Right forelimb (tissue), 1 donor: ENCODE results near the gene SRRM3.
"Not testable (repeated sequence)": the region's sequence is repeated elsewhere in the genome, so short reads cannot be mapped to it uniquely, and the experiment has no call there.

Experiments
- DNase-seq: peaks from one replicate; pipeline ENCODE4 v3.0.0-alpha.2; 2018

The SRRM3 gene

GRCh38 chr7:76189276-76189675 lies 12.4 kb upstream of the SRRM3 start:
- DNase-seq: no peak

- no peak for DNase-seq
Measured at GRCh38 chr7:76191783-76192240, 9.9 kb upstream of the SRRM3 start.

GRCh38 chr7:76193466-76193865 lies 8.2 kb upstream of the SRRM3 start:
- DNase-seq: no peak

GRCh38 chr7:76193883-76194282 lies 7.8 kb upstream of the SRRM3 start:
- DNase-seq: no peak

- no peak for DNase-seq
Measured at GRCh38 chr7:76196786-76197185, 4.9 kb upstream of the SRRM3 start.

- no peak for DNase-seq
Measured at GRCh38 chr7:76198202-76198601, 3.5 kb upstream of the SRRM3 start.

- no peak for DNase-seq
Measured at GRCh38 chr7:76202666-76203030, 952 bp downstream of the SRRM3 start.

- no peak for DNase-seq
Measured at GRCh38 chr7:76204147-76204546, 2.5 kb downstream of the SRRM3 start.

- no peak for DNase-seq
Measured at GRCh38 chr7:76206633-76207032, 4.9 kb downstream of the SRRM3 start.

GRCh38 chr7:76209310-76209709 lies 7.6 kb downstream of the SRRM3 start:
- DNase-seq: no peak

- DNase-seq: no peak
Measured at GRCh38 chr7:76211216-76211615, 9.5 kb downstream of the SRRM3 start.

- DNase-seq: not testable (repeated sequence)
Measured at GRCh38 chr7:76215349-76215748, 13.7 kb downstream of the SRRM3 start.

GRCh38 chr7:76216381-76217082 lies 14.8 kb downstream of the SRRM3 start:
- no peak for DNase-seq

- DNase-seq: no peak
Measured at GRCh38 chr7:76217942-76218566, 16.4 kb downstream of the SRRM3 start.

- no peak for DNase-seq
Measured at GRCh38 chr7:76220185-76221057, 18.7 kb downstream of the SRRM3 start.

- DNase-seq: no peak
Measured at GRCh38 chr7:76222333-76222732, 20.6 kb downstream of the SRRM3 start.

GRCh38 chr7:76222839-76223238 lies 21.1 kb downstream of the SRRM3 start:
- no peak for DNase-seq

GRCh38 chr7:76223286-76223972 lies 21.7 kb downstream of the SRRM3 start:
- no peak for DNase-seq

- no peak for DNase-seq
Measured at GRCh38 chr7:76224695-76225094, 23.0 kb downstream of the SRRM3 start.

- peak; percentile 76 for DNase-seq
Measured at GRCh38 chr7:76225379-76225778, 23.7 kb downstream of the SRRM3 start.

GRCh38 chr7:76225951-76226350 lies 24.3 kb downstream of the SRRM3 start:
- DNase-seq: no peak

GRCh38 chr7:76226878-76227423 lies 25.3 kb downstream of the SRRM3 start:
- not testable (repeated sequence) for DNase-seq

- DNase-seq: no peak
Measured at GRCh38 chr7:76230214-76230613, 28.5 kb downstream of the SRRM3 start.
